ENCODE results near the gene MYLIP.

Gene MYLIP

GRCh38 chr6:16145038-16145437 is 16.2 kb downstream of the MYLIP start:
- no peak for DNase-seq

GRCh38 chr6:16146028-16146427 is 17.1 kb downstream of the MYLIP start:
- no peak for DNase-seq

- no peak for DNase-seq
Observed at GRCh38 chr6:16146527-16146955, 17.7 kb downstream of the MYLIP start.

- DNase-seq = no peak
Observed at GRCh38 chr6:16148498-16148897, 19.6 kb downstream of the MYLIP start.

- no peak for DNase-seq
Observed at GRCh38 chr6:16149305-16149704, 20.4 kb downstream of the MYLIP start.

GRCh38 chr6:16150098-16150497 is 21.2 kb downstream of the MYLIP start:
- no peak for DNase-seq

GRCh38 chr6:16153211-16153820 is 24.4 kb downstream of the MYLIP start:
- no peak for DNase-seq

- no peak for DNase-seq
Observed at GRCh38 chr6:16154904-16155303, 26.0 kb downstream of the MYLIP start.

- no peak for DNase-seq
Observed at GRCh38 chr6:16157492-16157891, 28.6 kb downstream of the MYLIP start.

GRCh38 chr6:16157909-16158308 is 29.0 kb downstream of the MYLIP start:
- no peak for DNase-seq

- DNase-seq = no peak
Observed at GRCh38 chr6:16158943-16159557, 30.2 kb downstream of the MYLIP start.

- DNase-seq = no peak
Observed at GRCh38 chr6:16160794-16161193, 31.9 kb downstream of the MYLIP start.

- DNase-seq = no peak
Observed at GRCh38 chr6:16162003-16162402, 33.1 kb downstream of the MYLIP start.

- no peak for DNase-seq
Observed at GRCh38 chr6:16163066-16163465, 34.2 kb downstream of the MYLIP start.

- no peak for DNase-seq
Observed at GRCh38 chr6:16163535-16164300, 34.8 kb downstream of the MYLIP start.

- DNase-seq = no peak
Observed at GRCh38 chr6:16165641-16166040, 36.8 kb downstream of the MYLIP start.

GRCh38 chr6:16166871-16167608 is 38.2 kb downstream of the MYLIP start:
- DNase-seq = no peak

GRCh38 chr6:16168121-16168520 is 39.2 kb downstream of the MYLIP start:
- no peak for DNase-seq

- peak in 1 of 5 donors; percentile 11 for DNase-seq
Observed at GRCh38 chr6:16168858-16169257, 40.0 kb downstream of the MYLIP start.

- no peak for DNase-seq
Observed at GRCh38 chr6:16171400-16171799, 42.5 kb downstream of the MYLIP start.

- DNase-seq = no peak
Observed at GRCh38 chr6:16173167-16173940, 44.5 kb downstream of the MYLIP start.

GRCh38 chr6:16174416-16175078 is 45.7 kb downstream of the MYLIP start:
- DNase-seq = no peak

All from T-helper 1 cell (primary cell).